Renal cortical epithelial cell (primary cell): Measurements from ENCODE around the gene MYO3B. TPM values are rescaled to one million over a fixed set of nuclear protein-coding genes. Genes with fewer than 3 reads are reported as not detected.

Experiments
- DNase-seq: peaks from one replicate; pipeline ENCODE4 v3.0.0-alpha.2; 2011; ENCODE audit warnings: low read depth
- total RNA-seq: library from RNA; depleted of rRNA; stranded (reverse); fragments of >200 nt; gene quantifications from 2 replicates; pipeline ENCODE4 v1.2.3, GENCODE V29; 2014

MYO3B gene
- total RNA-seq, 1 donor from 2014 or later: 1.4 TPM

DNA sequence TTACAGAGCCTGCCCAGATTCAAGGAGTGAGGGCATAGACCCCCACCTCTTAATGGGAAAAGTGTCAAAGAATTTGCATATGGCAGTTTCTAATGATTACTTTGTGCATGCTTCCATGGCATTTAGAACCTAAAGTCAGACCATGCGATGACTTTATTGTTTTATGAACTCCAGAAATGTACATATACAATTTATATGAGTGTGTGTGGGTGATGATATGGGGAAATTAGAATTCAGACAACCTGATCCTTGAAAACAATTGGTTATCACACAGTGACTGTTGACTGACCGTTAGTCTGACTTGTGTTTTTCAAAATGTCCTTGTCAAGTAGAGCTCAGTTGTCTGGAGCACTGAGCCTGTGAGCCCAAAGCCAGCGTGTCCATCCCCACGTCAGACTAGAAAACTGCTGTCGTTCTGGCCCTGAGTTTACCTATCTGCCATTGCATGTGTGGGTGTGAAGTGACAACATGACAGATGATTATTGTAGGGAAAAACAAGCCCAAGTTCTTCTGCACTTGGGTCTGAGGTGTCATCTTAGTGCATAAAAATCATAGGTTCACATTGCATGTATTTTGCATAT, 128.4 kb downstream of the MYO3B start:
- no peak for DNase-seq

DNA sequence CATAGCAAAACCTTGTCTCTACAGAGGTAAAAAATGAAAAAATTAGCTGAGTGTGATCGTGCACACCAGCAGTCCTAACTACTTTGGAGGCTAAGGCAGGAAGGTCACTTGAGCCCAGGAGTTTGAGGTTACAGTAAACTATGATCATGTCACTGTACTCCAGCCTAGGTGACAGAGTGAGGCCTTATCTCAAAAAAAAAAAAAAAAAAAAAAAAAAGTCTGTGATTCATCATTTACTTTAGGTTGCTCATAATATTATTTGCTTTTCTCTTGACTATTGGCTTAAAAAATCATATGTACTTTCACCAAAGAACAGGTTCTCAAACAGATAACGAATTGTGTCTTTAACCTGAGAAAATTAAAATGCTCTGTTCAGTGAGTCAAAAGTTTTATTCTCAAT, 129.1 kb downstream of the MYO3B start:
- no peak for DNase-seq

DNA sequence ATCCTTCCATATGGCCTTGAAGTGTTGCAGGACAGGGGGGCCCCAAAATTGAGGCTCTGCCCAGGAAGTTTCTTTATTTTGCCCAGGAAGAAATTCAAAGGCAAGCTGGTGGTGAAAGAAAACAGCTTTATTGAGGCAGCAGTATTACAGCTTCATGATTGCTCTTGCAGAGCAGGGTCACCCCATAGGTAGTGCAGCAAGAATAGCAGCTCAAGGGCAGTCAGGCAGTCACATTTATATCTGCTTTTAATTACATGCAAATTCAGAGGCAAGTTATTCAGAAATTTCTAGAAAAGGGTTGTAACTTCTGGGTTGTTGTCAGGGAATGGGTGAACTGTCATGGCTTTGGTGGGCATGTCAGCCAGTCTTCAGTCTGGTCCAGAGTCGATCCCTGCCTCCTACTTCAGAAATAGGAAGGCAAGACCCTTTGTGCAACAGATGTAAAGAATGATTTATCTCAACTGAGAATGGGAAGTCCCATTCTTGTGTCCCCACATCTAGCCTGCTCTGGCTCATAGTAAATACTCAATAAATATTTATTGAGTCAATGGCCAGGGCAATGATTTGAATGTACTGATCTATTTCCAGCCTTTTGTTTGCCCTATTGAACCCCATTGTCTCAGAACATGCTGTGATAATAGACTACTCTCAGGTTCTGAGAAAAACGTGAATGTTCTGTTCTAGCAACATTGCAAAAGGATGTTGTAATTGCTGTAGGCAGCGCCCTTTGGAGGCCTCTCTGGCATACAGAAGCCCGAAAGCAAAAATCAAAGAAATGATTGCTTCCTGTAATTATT, 129.8 kb downstream of the MYO3B start:
- DNase-seq: no peak

DNA sequence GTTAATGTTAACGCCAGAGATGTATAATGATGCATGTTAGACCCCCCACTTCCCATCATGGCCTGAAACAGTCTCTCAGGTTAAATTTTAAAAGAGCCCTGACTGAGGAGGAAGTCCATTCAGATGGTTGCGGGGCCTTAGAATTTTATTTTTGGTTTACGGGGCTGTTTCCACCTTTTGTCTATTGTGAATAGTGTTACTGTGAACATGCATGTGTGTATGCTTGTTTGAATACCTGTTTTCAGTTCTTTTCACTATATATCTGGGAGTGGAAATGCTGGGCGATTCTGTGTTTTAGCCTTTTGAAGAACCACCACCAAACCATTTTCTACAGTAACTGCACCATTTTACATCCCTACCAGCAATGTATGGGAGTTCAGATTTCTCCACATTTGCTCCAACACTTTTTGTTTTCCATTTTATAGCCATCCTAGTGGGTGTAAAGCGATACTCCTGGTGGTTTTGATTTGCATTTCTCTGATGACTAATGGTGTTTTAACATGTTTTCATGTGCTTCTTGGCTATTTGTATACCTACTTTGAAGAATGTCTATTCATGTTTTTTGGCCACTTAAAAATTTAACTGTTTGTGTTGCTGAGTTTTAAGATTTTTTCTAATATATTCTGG, 133.0 kb downstream of the MYO3B start:
- DNase-seq: peak; percentile 70

GRCh38 chr2:170313347-170313991, 135.5 kb downstream of the MYO3B start:
- peak; percentile 58 for DNase-seq

DNA sequence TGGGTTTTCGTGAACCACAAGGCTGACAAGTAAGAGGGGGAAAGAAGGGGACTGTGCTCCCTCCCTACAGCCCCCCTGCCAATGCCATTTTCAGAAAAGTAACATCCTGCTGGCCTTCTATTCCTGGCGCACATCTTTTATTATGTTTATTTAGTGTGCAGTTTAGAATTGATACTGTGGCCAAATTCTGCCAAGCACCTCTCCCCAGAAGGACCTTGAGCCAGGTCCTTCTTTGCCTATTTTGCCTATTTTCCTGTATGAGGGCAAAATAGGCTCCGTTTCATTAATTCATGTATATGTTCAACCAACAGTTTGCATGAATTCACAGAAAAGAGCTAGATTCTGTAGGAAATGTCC, 136.0 kb downstream of the MYO3B start:
- DNase-seq: no peak

DNA sequence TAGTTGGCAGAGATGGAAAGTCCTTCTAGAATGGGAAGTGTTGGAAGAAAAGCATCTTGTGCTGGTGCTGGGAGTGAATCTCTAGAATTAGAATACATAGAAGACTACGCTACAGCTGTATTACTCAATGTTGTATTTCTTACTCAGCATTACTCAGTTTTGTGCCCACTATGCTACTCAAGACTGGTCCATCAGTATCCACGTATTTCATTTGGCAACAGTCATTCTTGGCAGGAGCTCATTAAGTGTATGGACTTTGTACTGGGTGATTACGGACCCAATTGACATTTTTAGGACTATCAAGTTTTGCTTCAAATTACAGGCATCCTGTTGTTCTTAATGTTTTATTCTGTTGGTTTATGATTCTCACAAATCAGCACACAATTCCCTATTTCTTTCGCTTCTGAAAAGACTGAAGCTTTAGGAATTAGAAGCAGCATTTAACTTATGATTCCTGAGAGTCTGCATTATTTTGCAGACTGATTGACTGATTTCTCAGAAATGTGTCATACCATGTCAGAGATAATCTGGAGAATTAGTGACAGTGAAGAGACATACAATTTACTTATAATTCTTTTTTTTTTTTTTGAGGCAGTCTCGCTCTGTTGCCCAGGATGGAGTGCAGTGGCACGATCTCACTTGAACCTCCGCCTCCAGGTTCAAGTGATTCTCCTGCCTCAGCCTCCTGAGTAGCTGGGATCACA, 136.9 kb downstream of the MYO3B start:
- DNase-seq: no peak

- no peak for DNase-seq
Measured at GRCh38 chr2:170320948-170321347, 143.0 kb downstream of the MYO3B start.

DNA sequence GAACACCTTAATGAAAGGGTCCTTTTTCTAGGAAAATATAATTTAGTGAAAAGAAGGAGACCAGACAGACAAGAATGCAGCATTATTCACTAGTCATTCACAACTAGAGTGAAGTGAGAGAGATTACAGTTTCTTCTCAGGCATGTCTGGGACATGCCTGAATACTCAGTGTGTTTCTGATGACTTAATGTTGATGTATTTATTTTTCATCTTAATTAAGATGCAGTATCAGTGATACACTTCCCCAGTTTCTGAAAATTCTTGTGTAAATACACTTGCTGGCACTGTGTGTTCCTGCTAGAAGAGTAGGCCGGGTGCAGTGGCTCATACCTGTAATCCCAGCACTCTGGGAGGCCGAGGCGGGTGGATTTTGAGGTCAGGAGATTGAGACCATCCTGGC, 143.6 kb downstream of the MYO3B start:
- DNase-seq: peak; percentile 7

DNA sequence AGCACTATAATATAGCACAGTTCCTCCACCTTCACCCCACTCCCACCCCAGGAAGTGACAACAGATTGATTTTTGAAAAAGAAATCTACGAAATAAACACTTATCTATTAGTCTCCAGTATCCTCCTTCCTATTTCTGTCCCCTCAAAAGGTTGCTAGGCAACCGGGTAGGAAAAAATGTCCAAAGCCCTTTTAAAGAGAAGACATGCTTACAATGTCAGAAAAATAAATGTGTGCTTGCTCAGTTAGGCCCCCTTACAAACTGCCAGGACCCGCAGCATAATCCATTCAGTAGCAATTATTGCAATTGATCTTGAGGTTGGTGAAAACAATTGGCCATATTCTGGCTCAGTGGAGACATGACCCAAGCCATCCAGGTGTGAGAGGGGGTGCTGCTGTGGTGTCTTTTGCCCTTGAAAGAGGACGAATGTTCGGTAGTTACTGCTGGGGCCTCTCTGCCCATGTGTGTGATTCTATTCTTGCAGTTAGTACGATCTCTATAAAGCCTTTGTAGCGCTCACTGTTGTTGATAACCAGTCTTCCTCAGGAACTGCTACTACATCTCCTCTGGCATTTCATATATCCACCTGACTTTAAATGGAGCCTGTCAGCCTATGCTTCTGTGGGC, 144.3 kb downstream of the MYO3B start:
- no peak for DNase-seq

DNA sequence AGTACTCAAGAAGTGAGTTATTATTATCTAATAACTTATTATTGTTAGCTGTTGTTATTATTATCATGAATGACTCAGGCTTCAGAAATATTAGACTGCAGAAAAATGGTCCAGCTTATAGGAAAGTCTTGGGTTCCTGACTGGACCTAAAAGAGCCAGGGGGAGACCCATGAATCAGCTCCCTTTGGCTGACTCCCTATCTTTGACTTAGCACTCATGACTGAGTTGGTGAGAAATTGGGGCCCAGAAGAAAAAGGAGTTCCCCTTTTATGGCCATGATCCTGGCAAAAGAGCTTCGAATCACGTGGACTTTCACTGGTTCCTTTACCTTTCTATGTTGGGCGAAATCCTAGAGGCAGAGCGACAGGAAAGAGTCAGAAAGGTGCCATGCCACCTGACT, 145.8 kb downstream of the MYO3B start:
- DNase-seq: no peak

- peak; percentile 53 for DNase-seq
Measured at GRCh38 chr2:170324640-170325046, 146.7 kb downstream of the MYO3B start.

- DNase-seq: no peak
Measured at GRCh38 chr2:170330881-170331280, 152.9 kb downstream of the MYO3B start.

- no peak for DNase-seq
Measured at GRCh38 chr2:170332676-170333402, 154.9 kb downstream of the MYO3B start.

DNA sequence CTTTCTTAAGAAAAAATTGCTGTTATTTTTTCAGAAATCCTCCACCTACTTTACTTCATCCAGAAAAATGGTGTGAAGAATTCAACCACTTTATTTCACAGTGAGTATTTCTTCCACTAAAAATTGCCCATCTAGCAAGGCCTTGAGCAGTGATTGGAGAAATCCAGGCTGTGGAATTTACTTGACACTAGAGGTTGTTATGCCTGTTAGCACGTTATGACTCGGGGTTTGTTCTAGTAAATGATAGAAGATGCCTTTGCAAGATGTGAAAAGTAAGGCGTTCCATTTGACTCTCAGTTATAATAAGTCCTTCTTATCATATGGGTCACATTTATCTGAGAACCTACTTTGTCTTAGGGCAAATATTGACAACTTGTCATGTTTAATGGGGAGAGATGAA, 157.4 kb downstream of the MYO3B start:
- peak; percentile 52 for DNase-seq

- DNase-seq: no peak
Measured at GRCh38 chr2:170336408-170336807, 158.5 kb downstream of the MYO3B start.

DNA sequence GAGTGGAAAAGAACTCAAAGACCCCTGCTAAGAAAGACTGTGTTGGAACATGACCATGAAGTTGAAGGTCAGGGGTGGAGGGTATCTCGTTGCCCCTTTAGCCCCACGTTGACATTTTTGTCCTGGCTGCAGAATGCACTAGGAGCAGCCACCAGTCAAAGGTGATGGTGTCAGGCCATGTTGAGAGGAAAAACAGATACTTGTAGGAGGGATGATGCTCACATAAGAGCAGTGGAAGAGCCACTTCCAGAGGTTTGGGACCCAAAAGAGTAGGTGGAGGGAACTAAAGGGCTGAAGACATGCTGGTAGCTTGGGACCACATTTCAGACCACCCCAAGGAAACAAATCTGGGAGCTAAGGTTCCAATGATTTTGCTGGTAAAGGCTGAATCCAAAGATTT, 159.0 kb downstream of the MYO3B start:
- no peak for DNase-seq

DNA sequence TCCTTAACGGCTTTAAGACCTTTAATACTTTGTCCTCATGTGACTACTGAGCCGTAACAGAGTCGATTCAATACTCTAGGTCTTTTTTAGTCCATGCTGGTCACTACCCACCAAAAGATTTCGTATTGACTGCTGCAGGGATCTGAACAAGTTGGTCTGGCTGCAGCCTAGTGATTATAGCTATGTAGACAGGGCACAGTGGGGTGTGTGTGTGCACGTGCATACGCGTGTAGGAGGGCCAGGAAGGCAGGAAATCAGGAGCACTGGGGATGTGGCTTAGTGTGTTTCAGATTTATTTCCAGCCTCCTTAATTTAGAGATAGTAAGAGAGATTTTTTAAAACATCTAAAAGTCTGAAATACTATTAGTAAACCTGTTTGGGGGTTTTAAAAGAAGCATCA, 161.4 kb downstream of the MYO3B start:
- peak; percentile 2 for DNase-seq

DNA sequence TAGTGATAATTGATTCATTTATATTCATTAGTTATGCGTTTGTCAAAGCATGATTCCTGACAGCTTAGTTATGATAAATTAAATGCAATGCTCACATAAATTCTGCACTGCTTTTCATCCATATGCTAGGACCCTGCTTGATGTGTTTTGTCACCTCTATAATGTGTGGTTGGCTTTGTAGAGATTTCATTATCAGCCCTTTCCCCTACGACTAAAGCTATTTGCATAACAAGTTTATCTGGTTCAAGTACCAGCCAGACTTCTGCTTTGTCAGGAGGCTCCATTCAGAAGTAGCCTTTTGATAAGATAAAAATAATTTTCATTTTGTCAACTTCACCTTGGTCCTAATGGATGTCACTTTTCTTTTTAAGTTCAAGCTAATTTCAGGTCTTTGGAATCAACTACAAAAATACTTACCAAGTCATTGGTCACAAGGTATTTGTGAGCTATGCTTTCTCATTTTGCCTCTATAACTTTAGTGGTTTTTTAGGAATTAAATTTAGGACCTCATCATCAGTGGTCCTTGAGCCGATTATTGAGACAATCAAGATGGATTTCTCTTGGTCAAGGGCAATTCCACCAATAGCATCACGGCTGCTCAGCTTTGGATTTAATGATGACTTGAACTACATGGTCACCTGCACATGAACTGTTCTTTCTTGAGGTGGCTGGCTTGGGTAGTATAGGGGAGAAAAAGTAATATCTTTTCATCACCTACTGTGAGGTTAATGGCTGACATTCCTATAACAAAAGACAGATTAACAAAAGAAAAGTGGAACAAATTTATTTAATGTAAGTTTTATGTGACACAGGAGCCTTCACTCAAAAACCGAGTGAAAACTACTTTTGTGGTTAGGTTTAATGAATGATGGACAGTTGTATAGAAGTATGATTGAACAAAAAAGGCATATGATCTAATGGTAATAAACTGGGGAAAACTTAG, 162.1 kb downstream of the MYO3B start:
- no peak for DNase-seq

DNA sequence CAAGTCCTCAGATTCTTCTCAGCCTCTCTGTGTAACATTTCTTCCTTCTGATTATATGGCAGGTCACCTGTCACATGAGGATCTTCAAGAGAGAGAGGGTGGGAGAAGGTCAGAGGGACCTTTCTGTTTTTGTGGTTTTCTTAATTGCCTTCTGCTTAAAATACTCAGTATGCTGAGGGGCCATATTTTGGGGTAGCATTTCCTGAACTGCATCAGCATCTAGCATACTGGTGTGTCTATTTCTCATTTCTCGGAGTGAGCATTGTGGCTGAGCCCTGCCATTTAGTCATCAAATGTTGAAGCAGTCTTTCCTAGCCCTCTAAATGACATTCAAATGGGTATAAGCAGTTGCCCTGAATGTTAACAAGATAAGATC, 162.7 kb downstream of the MYO3B start:
- no peak for DNase-seq
